A549 (cell line): Measurements from ENCODE around the gene COL15A1. TPM values are rescaled to one million over a fixed set of nuclear protein-coding genes. Genes with fewer than 3 reads are reported as not detected.

Experiments used
- ATAC-seq, 2 experiments: fragments of 200-7000 bp in 1 of 2; fragments of >200 bp in 1 of 2; cut with Nextera tagmentation in 1 of 2; cut with Tn5 transposase in 1 of 2; 3 replicates each; pipeline versions ENCODE4 v1.8.0 to v1.9.1; 2018 to 2020; ENCODE audit warnings: mild to moderate bottlenecking in 1 of 2, moderate library complexity in 1 of 2
- CTCF ChIA-PET: fragments of 300-600 bp; sonication (Branson Sonifier 250); formaldehyde crosslinking; extraction: SDS; loops from one replicate; lab custom pipeline; 2021; ENCODE audit warnings: antibody characterized with exemption, inconsistent platforms; lab: Yijun Ruan, JAX
- POLR2A ChIA-PET: fragments of 350-600 bp; formaldehyde crosslinking; extraction: SDS; loops from one replicate; lab custom pipeline; 2021; ENCODE audit warnings: antibody characterized with exemption, inconsistent platforms; lab: Yijun Ruan, JAX
- DNase-seq, 2 experiments: peaks; one replicate each; pipeline versions ENCODE4 v3.0.0 to v3.0.0-alpha.2; 2011 to 2016; ENCODE audit warnings: low read depth in 1 of 2, low spot score in 1 of 2
- FAIRE-seq: peaks from 2 replicates; lab custom pipeline; 2011; peaks lifted over from hg19 to GRCh38; lab: Jason Lieb, UNC
- H3K27ac ChIP-seq, 2 experiments: fragments of >200 bp; sonication (Bioruptor Twin); formaldehyde crosslinking; 3 replicates each; pipeline ENCODE4 v1.5.1; 2016 to 2017
- H3K4me1 ChIP-seq: fragments of >200 bp; sonication (Bioruptor Twin); formaldehyde crosslinking; 3 replicates; pipeline ENCODE4 v1.6.1; 2016
- H3K4me2 ChIP-seq: fragments of >200 bp; sonication (Bioruptor Twin); formaldehyde crosslinking; 3 replicates; pipeline ENCODE4 v1.6.1; 2016
- H3K4me3 ChIP-seq: fragments of >200 bp; sonication (Bioruptor Twin); formaldehyde crosslinking; 3 replicates; pipeline ENCODE4 v1.5.1; 2016
- H3K9me3 ChIP-seq: fragments of >200 bp; sonication (Bioruptor Twin); formaldehyde crosslinking; 3 replicates; pipeline ENCODE4 v1.6.1; 2016
- BCL3 ChIP-seq: fragments of >200 bp; sonication (Bioruptor Twin); formaldehyde crosslinking; IDR thresholded peaks from 3 replicates; pipeline ENCODE4 v1.6.1; 2016
- BHLHE40 ChIP-seq: IDR thresholded peaks from 2 replicates; pipeline ENCODE4 v1.6.1; 2012; ENCODE audit warnings: low read depth, low read length, inconsistent platforms
- CBX2 ChIP-seq: fragments of 200-600 bp; sonication (generic); IDR thresholded peaks from 2 replicates; pipeline ENCODE4 v1.6.1; 2016; ENCODE audit warnings: low read depth, mild to moderate bottlenecking, borderline replicate concordance
- CHD2 ChIP-seq: fragments of 150-350 bp; IDR thresholded peaks from 2 replicates; pipeline ENCODE4 v1.6.1; 2014; ENCODE audit warnings: low read length; ENCODE audit not compliant: partially characterized antibody
- CHD4 ChIP-seq: fragments of 200-600 bp; sonication (generic); IDR thresholded peaks from 2 replicates; pipeline ENCODE4 v1.6.1; 2016; ENCODE audit warnings: antibody characterized with exemption, mild to moderate bottlenecking, borderline replicate concordance
- CTCF ChIP-seq: fragments of >200 bp; sonication (Bioruptor Twin); formaldehyde crosslinking; IDR thresholded peaks from 3 replicates; pipeline ENCODE4 v1.5.1; 2016
- EHF ChIP-seq: fragments of 250-450 bp; sonication (Bioruptor Pico); IDR thresholded peaks from 2 replicates; pipeline ENCODE4 v1.5.0; 2020; ENCODE audit warnings: mild to moderate bottlenecking
- FOSB ChIP-seq: fragments of 250-450 bp; sonication (Bioruptor Pico); IDR thresholded peaks from 2 replicates; pipeline ENCODE4 v1.5.0; 2020; ENCODE audit warnings: mild to moderate bottlenecking, moderate library complexity
- FOSL2 ChIP-seq, 2 experiments: fragments of 450-650 bp in 1 of 2; fragments of >200 bp in 1 of 2; sonication (Bioruptor Twin) in 1 of 2; formaldehyde crosslinking; IDR thresholded peaks; 2 replicates each; pipeline versions ENCODE4 v1.5.0 to v1.6.1; 2016 to 2020; ENCODE audit warnings: mild to moderate bottlenecking in 1 of 2, moderate library complexity in 1 of 2
- FOXS1 ChIP-seq: fragments of 250-450 bp; sonication (Bioruptor Pico); IDR thresholded peaks from 2 replicates; pipeline ENCODE4 v1.5.0; 2020; ENCODE audit warnings: mild to moderate bottlenecking, moderate library complexity
- HES2 ChIP-seq: fragments of >200 bp; sonication (Bioruptor Twin); formaldehyde crosslinking; IDR thresholded peaks from 2 replicates; pipeline ENCODE4 v1.6.1; 2016
- HEYL ChIP-seq: fragments of 250-450 bp; sonication (Bioruptor Pico); IDR thresholded peaks from 2 replicates; pipeline ENCODE4 v1.8.0; 2021; ENCODE audit warnings: mild to moderate bottlenecking, moderate library complexity
- HMGXB4 ChIP-seq: fragments of 250-450 bp; sonication (Bioruptor Pico); IDR thresholded peaks from 2 replicates; pipeline ENCODE4 v1.5.0; 2021; ENCODE audit warnings: mild to moderate bottlenecking, moderate library complexity, borderline replicate concordance
- HOXA7 ChIP-seq: fragments of 250-450 bp; sonication (Bioruptor Pico); IDR thresholded peaks from 2 replicates; pipeline ENCODE4 v1.5.0; 2020; ENCODE audit warnings: mild to moderate bottlenecking, moderate library complexity
- HOXB5 ChIP-seq: fragments of 250-450 bp; sonication (Bioruptor Pico); IDR thresholded peaks from 2 replicates; pipeline ENCODE4 v1.5.0; 2020; ENCODE audit warnings: mild to moderate bottlenecking, moderate library complexity
- KDM1A ChIP-seq: fragments of 200-600 bp; sonication (generic); IDR thresholded peaks from 2 replicates; pipeline ENCODE4 v1.6.1; 2016; ENCODE audit warnings: low read depth, mild to moderate bottlenecking
- KDM5A ChIP-seq: fragments of 200-600 bp; sonication (generic); IDR thresholded peaks from 2 replicates; pipeline ENCODE4 v1.6.1; 2016; ENCODE audit warnings: antibody characterized with exemption, mild to moderate bottlenecking
- MAX ChIP-seq: IDR thresholded peaks from 2 replicates; pipeline ENCODE4 v1.6.1; 2012
- MAZ ChIP-seq: fragments of 150-350 bp; IDR thresholded peaks from 2 replicates; pipeline ENCODE4 v1.6.1; 2014; ENCODE audit warnings: antibody characterized with exemption, low read depth, low read length, borderline replicate concordance
- MYC ChIP-seq: IDR thresholded peaks from 2 replicates; pipeline ENCODE4 v1.6.1; 2012; ENCODE audit warnings: mild to moderate bottlenecking, inconsistent platforms, low read length, improper control_type of control experiment, borderline replicate concordance
- NR3C1 ChIP-seq: fragments of >200 bp; sonication (Bioruptor Twin); formaldehyde crosslinking; IDR thresholded peaks from 3 replicates; pipeline ENCODE4 v1.6.1; 2017
- PBX3 ChIP-seq: IDR thresholded peaks from 2 replicates; pipeline ENCODE4 v1.6.1; 2012
- POLR2A ChIP-seq: IDR thresholded peaks from 2 replicates; pipeline ENCODE4 v1.6.1; 2012; ENCODE audit warnings: mild to moderate bottlenecking, low read length
- POLR2AphosphoS2 ChIP-seq: conservative IDR thresholded peaks from 2 replicates; pipeline ENCODE4 v1.6.1; 2012; ENCODE audit warnings: low read length, improper control_type of control experiment, inconsistent platforms
- RARB ChIP-seq: fragments of 250-450 bp; sonication (Bioruptor Pico); IDR thresholded peaks from 2 replicates; pipeline ENCODE4 v1.8.0; 2021; ENCODE audit warnings: mild to moderate bottlenecking, moderate library complexity
- REST ChIP-seq: fragments of 200-600 bp; sonication (generic); IDR thresholded peaks from 2 replicates; pipeline ENCODE4 v1.6.1; 2016; ENCODE audit warnings: antibody characterized with exemption, mild to moderate bottlenecking, moderate library complexity
- RFX5 ChIP-seq: fragments of 450-650 bp; IDR thresholded peaks from 2 replicates; pipeline ENCODE4 v1.7.1; 2014; ENCODE audit warnings: antibody characterized with exemption, mild to moderate bottlenecking, moderate library complexity
- WGBS: methylation state at CpG from one replicate; pipeline ENCODE4 v1.1.6; 2017; ENCODE audit errors: missing lambda C conversion rate; 5-methylcytosine and 5-hydroxymethylcytosine counted together
- polyA plus RNA-seq, 4 experiments: library from polyadenylated mRNA; depleted of rRNA in 3 of 4; stranded (reverse); fragments of >200 nt; fragmentation: RNase III in 1 of 4; extraction: RNeasy Plus Mini Kit Qiagen cat#74134 plus additional on column Dnase treatment in 1 of 4; gene quantifications; 2 replicates in 3 of 4; 3 replicates in 1 of 4; pipeline ENCODE4 v1.2.3, GENCODE V29; 2011 to 2017

COL15A1 gene
- polyA plus RNA-seq, 2 of the 4 experiments (the other 2 are of a cell fraction), result 0.09 to 0.12 TPM

GRCh38 chr9:99058964-99059921 is 115.5 kb downstream of the COL15A1 start:
- H3K4me3 ChIP-seq, result no peak overlapping the region
- H3K9me3 ChIP-seq, result no peaks in the 10 kb centered on the region
- H3K4me2 ChIP-seq, result no peak overlapping the region
- H3K27ac ChIP-seq, result no peak overlapping the region
- no peak for ATAC-seq
- ChIA-PET CTCF (interaction anchor here (1.0 kb wide), 1 partner anchor 84 kb away, joined by 3 read pairs; no protein-coding TSS in a partner anchor), POLR2A (no interaction called here)
- no peak for FAIRE-seq
- 0 out of 3 replicates have a peak, but pooled peaks cover 6% of the 10 kb centered on the region for H3K4me1 ChIP-seq
- TF ChIP-seq HOXB5 (CRISPR knock-in tag) (no peak), REST (no peak), HEYL (CRISPR knock-in tag) (no peak), FOSL2 (IDR thresholded peaks at IDR 0.05) (no peak), FOSL2 (CRISPR knock-in tag; IDR thresholded peaks at IDR 0.05) (no peak), POLR2AphosphoS2 (no peak), FOXS1 (no peak), KDM1A (no peak), POLR2A (no peak), NR3C1 (no peak), MYC (no peak), RARB (CRISPR knock-in tag) (no peak), HOXA7 (no peak), MAZ (no peak)
- no peak for DNase-seq
- WGBS, result 33% methylated on average over 8 of the region's 8 CpGs

- no peak overlapping the region for H3K4me3 ChIP-seq
- TF ChIP-seq MYC (no peak), CBX2 (no peak), CHD4 (no peak), PBX3 (no peak), CHD2 (no peak), EHF (no peak), FOSB (CRISPR knock-in tag) (no peak), KDM5A (no peak), NR3C1 (no peak), RARB (CRISPR knock-in tag) (no peak), FOXS1 (no peak), BCL3 (no peak), MAX (no peak), BHLHE40 (no peak), CTCF (no peak), RFX5 (no peak), HES2 (no peak), HMGXB4 (CRISPR knock-in tag) (no peak)
- TF ChIP-seq, all 56 proteins: peak for 0
- POLR2A ChIA-PET, result no interaction called here
- Histone ChIP-seq H3K4me1 (no peaks in the 10 kb centered on the region), H3K9me3 (no peaks in the 10 kb centered on the region), H3K4me2 (no peak overlapping the region), H3K27ac (no peak overlapping the region)
- ATAC-seq (no peak), DNase-seq (no peak), FAIRE-seq (no peak)
- CTCF ChIA-PET, result no interaction called here
- 12% methylated on average over 2 of the region's 2 CpGs for WGBS
Observed at GRCh38 chr9:99060621-99061020, 116.9 kb downstream of the COL15A1 start.
